ENCODE data around the gene CLSTN2.

- TF ChIP-seq, protein P1, sequence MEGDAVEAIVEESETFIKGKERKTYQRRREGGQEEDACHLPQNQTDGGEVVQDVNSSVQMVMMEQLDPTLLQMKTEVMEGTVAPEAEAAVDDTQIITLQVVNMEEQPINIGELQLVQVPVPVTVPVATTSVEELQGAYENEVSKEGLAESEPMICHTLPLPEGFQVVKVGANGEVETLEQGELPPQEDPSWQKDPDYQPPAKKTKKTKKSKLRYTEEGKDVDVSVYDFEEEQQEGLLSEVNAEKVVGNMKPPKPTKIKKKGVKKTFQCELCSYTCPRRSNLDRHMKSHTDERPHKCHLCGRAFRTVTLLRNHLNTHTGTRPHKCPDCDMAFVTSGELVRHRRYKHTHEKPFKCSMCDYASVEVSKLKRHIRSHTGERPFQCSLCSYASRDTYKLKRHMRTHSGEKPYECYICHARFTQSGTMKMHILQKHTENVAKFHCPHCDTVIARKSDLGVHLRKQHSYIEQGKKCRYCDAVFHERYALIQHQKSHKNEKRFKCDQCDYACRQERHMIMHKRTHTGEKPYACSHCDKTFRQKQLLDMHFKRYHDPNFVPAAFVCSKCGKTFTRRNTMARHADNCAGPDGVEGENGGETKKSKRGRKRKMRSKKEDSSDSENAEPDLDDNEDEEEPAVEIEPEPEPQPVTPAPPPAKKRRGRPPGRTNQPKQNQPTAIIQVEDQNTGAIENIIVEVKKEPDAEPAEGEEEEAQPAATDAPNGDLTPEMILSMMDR (conservative IDR thresholded peaks at IDR 0.05; ENCODE audit: low read depth, low read length), result no peak
- TF ChIP-seq POLR2A (IDR thresholded peaks at IDR 0.05; ENCODE audit: low read depth, low read length) (no peak), RAD21 (IDR thresholded peaks at IDR 0.05; ENCODE audit: low read length) (no peak), RFX5 (IDR thresholded peaks at IDR 0.05; ENCODE audit: low read depth, low read length) (no peak), MAZ (IDR thresholded peaks at IDR 0.05; ENCODE audit: borderline replicate concordance, low read depth, low read length) (no peak), MXI1 (IDR thresholded peaks at IDR 0.05; ENCODE audit: borderline replicate concordance, low read depth, low read length) (no peak)
- TF ChIP-seq, protein P2, sequence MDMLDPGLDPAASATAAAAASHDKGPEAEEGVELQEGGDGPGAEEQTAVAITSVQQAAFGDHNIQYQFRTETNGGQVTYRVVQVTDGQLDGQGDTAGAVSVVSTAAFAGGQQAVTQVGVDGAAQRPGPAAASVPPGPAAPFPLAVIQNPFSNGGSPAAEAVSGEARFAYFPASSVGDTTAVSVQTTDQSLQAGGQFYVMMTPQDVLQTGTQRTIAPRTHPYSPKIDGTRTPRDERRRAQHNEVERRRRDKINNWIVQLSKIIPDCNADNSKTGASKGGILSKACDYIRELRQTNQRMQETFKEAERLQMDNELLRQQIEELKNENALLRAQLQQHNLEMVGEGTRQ (IDR thresholded peaks at IDR 0.05; ENCODE audit: low read depth, low read length), result no peak
These were observed 526.3 kb downstream of the CLSTN2 start for GRCh38 chr3:140461250-140461649.

Data from IMR-90 (cell line).